Measurements from ENCODE around the gene C20orf202. TPM values are rescaled to one million over a fixed set of nuclear protein-coding genes. Genes with fewer than 3 reads are reported as not detected.

The C20orf202 gene
- total RNA-seq: not detected in 2 replicates

DNA sequence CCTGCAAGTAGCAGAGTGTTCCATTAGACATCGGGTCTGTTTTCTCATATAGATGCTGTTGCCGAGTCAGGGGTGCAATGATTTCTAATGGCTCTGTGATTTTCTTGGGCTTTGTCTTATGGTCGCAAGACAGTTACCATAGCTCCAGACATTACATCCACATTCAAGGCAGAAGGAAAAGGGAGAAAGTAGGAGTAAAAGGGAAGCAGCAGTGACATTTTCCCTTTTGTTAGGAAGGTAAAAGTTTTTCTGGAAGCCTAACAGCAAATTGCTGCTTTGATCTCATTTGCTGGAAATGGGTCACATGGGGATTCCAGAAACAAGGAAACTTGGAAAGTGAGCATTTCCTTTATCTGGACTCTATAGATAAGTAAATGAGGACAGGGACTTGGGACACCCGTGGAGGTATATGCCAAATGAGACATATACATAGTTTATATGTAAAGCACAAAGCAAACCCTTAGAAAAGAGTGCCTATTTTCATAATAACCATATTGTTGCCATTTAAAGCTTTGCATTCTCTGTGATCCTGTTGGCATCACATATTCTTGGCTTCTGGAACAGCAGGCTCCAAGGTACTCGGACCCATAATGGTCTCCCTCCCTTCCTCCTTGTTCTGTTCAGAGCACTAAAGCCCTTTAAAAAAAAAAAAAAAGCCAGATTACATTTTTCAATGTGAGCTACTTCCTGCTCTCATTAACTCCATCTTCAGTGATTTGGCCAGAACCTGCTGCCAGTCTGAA lies at the start of gene C20orf202:
Gene C20orf202 (plus strand): TSS at position 693 of the 743 bp plus-strand sequence. CDS start 132 bp downstream, outside the sequence.
- H3K4me3 ChIP-seq (ENCODE audit: low read depth, low read length): no peak within 1 kb of the TSS
- peaks cover 9% of the 10 kb centered on the region for H3K27me3 ChIP-seq (ENCODE audit: control insufficient read depth, insufficient read depth, low read length)
- TF ChIP-seq, protein P1, sequence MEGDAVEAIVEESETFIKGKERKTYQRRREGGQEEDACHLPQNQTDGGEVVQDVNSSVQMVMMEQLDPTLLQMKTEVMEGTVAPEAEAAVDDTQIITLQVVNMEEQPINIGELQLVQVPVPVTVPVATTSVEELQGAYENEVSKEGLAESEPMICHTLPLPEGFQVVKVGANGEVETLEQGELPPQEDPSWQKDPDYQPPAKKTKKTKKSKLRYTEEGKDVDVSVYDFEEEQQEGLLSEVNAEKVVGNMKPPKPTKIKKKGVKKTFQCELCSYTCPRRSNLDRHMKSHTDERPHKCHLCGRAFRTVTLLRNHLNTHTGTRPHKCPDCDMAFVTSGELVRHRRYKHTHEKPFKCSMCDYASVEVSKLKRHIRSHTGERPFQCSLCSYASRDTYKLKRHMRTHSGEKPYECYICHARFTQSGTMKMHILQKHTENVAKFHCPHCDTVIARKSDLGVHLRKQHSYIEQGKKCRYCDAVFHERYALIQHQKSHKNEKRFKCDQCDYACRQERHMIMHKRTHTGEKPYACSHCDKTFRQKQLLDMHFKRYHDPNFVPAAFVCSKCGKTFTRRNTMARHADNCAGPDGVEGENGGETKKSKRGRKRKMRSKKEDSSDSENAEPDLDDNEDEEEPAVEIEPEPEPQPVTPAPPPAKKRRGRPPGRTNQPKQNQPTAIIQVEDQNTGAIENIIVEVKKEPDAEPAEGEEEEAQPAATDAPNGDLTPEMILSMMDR (IDR thresholded peaks at IDR 0.05; ENCODE audit: insufficient read depth, low read length, poor library complexity, severe bottlenecking): no peak
- H3K36me3 ChIP-seq (ENCODE audit: control insufficient read depth, insufficient read depth, low read length): no peaks in the 10 kb centered on the region
- DNase-seq (ENCODE audit: low read depth): no peak

DNA sequence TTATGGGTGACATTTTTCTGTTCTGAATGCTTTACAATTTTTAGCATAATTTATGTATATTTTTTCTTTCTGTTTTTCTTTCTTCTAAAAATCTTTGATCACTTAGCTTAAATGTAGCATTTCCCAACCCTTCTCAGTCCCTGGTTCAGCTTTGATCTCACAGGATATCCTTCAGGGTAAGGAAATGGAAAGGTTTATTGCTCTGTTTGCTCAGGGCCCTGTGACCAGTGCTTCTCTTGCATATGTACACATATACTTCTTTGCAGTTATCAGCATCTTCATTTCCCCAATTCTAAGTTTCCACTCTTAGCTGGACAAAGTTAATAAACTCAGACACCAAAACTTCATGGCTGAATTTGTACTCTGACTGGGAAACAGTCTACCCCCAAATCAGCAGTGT lies 49.0 kb upstream of the C20orf202 start:
- no peak for DNase-seq (ENCODE audit: low read depth)
- H3K27me3 ChIP-seq (ENCODE audit: control insufficient read depth, insufficient read depth, low read length): no peaks in the 10 kb centered on the region
- no peak overlapping the region for H3K4me3 ChIP-seq (ENCODE audit: low read depth, low read length)
- H3K36me3 ChIP-seq (ENCODE audit: control insufficient read depth, insufficient read depth, low read length): peaks cover 1% of the 10 kb centered on the region
- TF ChIP-seq, protein P1 (IDR thresholded peaks at IDR 0.05; ENCODE audit: insufficient read depth, low read length, poor library complexity, severe bottlenecking): no peak

DNA sequence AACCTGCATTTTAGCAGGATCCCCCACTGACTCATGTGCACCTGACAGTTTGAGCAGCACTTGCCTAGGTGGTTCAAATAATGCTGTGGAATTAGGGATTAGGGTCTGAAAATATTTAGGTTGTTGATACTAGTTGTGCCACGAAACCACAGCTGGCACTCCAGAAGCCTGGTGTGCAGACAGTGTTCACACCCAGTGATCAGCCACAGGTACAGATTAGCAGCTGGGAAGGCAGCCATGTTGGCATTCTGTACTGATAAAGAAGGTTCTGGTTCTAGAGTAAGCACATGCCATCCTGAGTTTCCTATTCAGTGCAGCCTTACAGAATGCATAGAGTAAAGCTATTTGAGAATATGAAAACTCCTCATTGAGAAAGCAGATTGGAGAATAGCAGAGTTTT lies 48.6 kb upstream of the C20orf202 start:
- TF ChIP-seq, protein P1 (IDR thresholded peaks at IDR 0.05; ENCODE audit: insufficient read depth, low read length, poor library complexity, severe bottlenecking): no peak
- H3K36me3 ChIP-seq (ENCODE audit: control insufficient read depth, insufficient read depth, low read length): peaks cover 1% of the 10 kb centered on the region
- no peak overlapping the region for H3K4me3 ChIP-seq (ENCODE audit: low read depth, low read length)
- H3K27me3 ChIP-seq (ENCODE audit: control insufficient read depth, insufficient read depth, low read length): no peaks in the 10 kb centered on the region
- no peak for DNase-seq (ENCODE audit: low read depth)

DNA sequence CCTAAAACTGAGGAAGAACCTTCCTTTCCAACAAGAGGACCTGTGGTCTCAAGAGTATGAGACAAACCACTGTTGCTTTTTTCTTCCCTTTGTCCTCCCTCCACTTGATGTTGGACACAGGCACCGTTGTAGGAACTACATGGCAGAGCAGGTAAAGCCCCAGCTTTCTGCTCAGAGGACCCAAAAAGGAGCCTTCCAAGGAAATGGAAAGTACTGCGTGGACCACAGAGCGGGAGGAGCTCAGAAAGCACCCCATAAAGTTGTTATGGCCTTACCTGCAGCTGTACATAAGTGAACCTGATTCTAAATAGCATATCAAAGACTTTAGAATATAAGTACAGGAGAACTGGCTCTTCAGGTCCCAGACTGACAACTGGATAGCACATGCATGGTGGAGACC lies 47.9 kb upstream of the C20orf202 start:
- no peak overlapping the region for H3K4me3 ChIP-seq (ENCODE audit: low read depth, low read length)
- no peaks in the 10 kb centered on the region for H3K27me3 ChIP-seq (ENCODE audit: control insufficient read depth, insufficient read depth, low read length)
- TF ChIP-seq, protein P1 (IDR thresholded peaks at IDR 0.05; ENCODE audit: insufficient read depth, low read length, poor library complexity, severe bottlenecking): no peak
- H3K36me3 ChIP-seq (ENCODE audit: control insufficient read depth, insufficient read depth, low read length): peaks cover 1% of the 10 kb centered on the region
- no peak for DNase-seq (ENCODE audit: low read depth)

DNA sequence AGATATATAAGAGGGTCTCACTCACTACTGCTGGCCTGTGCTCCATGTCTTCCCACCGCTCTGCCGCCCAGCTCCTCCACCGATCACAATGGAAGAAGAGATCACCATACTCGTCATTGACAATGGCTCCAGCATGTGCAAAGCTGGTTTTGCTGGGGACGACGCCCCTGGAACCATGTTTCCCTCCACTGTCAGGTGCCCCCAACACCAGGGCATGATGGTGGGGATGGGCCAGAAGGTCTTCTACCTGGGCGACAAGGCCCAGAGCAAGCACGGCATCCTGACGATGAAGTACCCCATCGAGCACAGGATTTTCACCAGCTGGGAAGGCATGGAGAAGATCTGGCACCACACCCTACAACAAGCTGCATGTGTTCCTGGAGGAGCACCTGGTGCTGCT lies 42.8 kb upstream of the C20orf202 start:
- Histone ChIP-seq H3K4me3 (ENCODE audit: low read depth, low read length) (no peak overlapping the region), H3K27me3 (ENCODE audit: control insufficient read depth, insufficient read depth, low read length) (no peaks in the 10 kb centered on the region), H3K36me3 (ENCODE audit: control insufficient read depth, insufficient read depth, low read length) (peaks cover 3% of the 10 kb centered on the region)
- no peak for DNase-seq (ENCODE audit: low read depth)
- TF ChIP-seq, protein P1 (IDR thresholded peaks at IDR 0.05; ENCODE audit: insufficient read depth, low read length, poor library complexity, severe bottlenecking): no peak

DNA sequence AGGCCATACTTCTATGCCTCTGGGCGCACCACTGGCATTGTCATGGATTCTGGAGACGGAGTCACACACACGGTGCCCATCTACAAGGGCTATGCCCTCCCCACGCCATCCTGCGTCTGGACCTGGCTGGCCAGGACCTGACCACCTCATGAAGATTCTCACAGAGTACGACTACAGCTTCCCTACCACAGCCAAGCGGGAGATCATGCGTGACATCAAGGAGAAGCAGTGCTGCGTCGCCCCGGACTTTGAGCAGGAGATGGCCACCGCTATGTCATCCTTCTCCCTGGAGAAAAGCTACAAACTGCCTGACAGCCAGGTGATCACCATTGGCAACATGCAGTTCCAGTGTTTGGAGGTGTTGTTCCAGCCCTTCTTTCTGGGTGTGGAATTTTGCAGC lies 42.3 kb upstream of the C20orf202 start:
- DNase-seq (ENCODE audit: low read depth): no peak
- H3K36me3 ChIP-seq (ENCODE audit: control insufficient read depth, insufficient read depth, low read length): peaks cover 3% of the 10 kb centered on the region
- H3K4me3 ChIP-seq (ENCODE audit: low read depth, low read length): no peak overlapping the region
- H3K27me3 ChIP-seq (ENCODE audit: control insufficient read depth, insufficient read depth, low read length): no peaks in the 10 kb centered on the region
- TF ChIP-seq, protein P1 (IDR thresholded peaks at IDR 0.05; ENCODE audit: insufficient read depth, low read length, poor library complexity, severe bottlenecking): no peak

All from kidney epithelial cell (primary cell).